ENCODE data around the gene SMC3. TPM values are rescaled to one million over a fixed set of nuclear protein-coding genes. Genes with fewer than 3 reads are reported as not detected.

The SMC3 gene
- total RNA-seq, 3 donors from 2014 or later: 26.6 to 37.8 (median 37.0) TPM

DNA sequence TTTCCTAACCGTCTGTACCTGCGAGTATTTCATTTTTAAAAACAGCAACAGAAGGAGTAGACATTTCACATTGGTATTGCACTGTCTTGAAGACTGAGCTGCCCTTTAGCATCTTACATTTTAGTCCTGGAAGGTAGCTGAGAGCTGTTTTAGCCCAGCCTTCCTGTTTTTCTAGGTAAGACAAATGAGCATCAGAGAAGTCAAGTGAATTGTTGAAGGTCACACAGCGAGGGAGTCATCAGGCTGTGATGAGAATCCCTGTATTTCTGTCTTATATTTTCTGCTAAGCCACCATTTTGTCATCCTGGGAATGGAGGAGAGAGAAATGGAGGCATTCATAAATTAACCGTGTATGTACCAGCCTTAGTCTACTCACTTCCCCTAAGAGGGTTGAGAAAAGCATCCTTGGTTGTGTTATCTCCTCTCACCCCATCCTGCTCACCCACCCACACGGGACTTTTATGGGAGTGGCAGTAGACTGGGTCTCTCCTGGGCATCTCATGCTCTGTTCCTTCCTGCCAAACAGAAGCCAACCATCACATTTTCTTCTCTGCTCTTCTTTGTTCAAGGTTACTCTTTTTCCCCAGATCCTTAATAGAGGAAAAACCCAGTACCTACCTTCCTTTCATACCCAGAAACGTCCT lies 85.1 kb downstream of the SMC3 start:
- Histone ChIP-seq H3K4me3 (no peak overlapping the region), H3K9me3 (no peaks in the 10 kb centered on the region), H3K4me1 (no peaks in the 10 kb centered on the region), H3K27ac (no peak overlapping the region), H3K36me3 (no peaks in the 10 kb centered on the region), H3K27me3 (peaks cover 0 to 6% of the 10 kb centered on the region in 2 donors)
- TF ChIP-seq POLR2A (IDR thresholded peaks at IDR 0.05) (no peak), POLR2AphosphoS5 (IDR thresholded peaks at IDR 0.05) (no peak), CTCF (IDR thresholded peaks at IDR 0.05) (no peak)
- DNase-seq (ENCODE audit: low spot score in 2 of 2): no peak
- intact Hi-C loops (cut with DNase I; ENCODE audit: low total_unique reads): no loop called here

Other genes starting within 250 kb of the SMC3 start
- 10 to 100 TPM in 2 of 3 donors, 1 to 10 TPM in 1; 3.8 to 35.4 (median 26.9) TPM for gene DUSP5, start 69.8 kb upstream of the SMC3 start, total RNA-seq
- gene RBM20, start 76.6 kb downstream of the SMC3 start, total RNA-seq: 1 to 10 TPM in 2 of 3 donors, under 1 TPM in 1; 0.48 to 3.1 (median 1.6) TPM

Data from breast epithelium (tissue), 4 donors.